Endothelial cell (in vitro differentiated cells): ENCODE measurements around the gene TGFBRAP1. TPM values are rescaled to one million over a fixed set of nuclear protein-coding genes. Genes with fewer than 3 reads are reported as not detected.

ENCODE experiments used
- DNase-seq: peaks from one replicate; pipeline ENCODE4 v3.0.0; 2021; ENCODE audit warnings: low spot score
- H3K27ac Mint-ChIP-seq: one replicate; pipeline ENCODE4 v1.8.0; 2021; ENCODE audit warnings: mixed read lengths, inconsistent platforms; ENCODE audit not compliant: unreplicated experiment
- H3K27me3 Mint-ChIP-seq: one replicate; pipeline ENCODE4 v1.8.0; 2021; ENCODE audit warnings: mild to moderate bottlenecking, moderate library complexity, mixed read lengths, inconsistent platforms; ENCODE audit not compliant: unreplicated experiment
- H3K36me3 Mint-ChIP-seq: one replicate; pipeline ENCODE4 v1.8.0; 2021; ENCODE audit warnings: mild to moderate bottlenecking, low read depth, mixed read lengths, inconsistent platforms; ENCODE audit not compliant: unreplicated experiment
- H3K4me1 Mint-ChIP-seq: one replicate; pipeline ENCODE4 v1.8.0; 2021; ENCODE audit warnings: mild to moderate bottlenecking, mixed read lengths, inconsistent platforms; ENCODE audit not compliant: unreplicated experiment
- H3K4me3 Mint-ChIP-seq: one replicate; pipeline ENCODE4 v1.8.0; 2021; ENCODE audit warnings: mild to moderate bottlenecking, mixed read lengths, inconsistent platforms; ENCODE audit not compliant: unreplicated experiment
- H3K9me3 Mint-ChIP-seq: one replicate; pipeline ENCODE4 v1.8.0; 2021; ENCODE audit warnings: mixed read lengths, inconsistent platforms; ENCODE audit not compliant: unreplicated experiment
- CTCF ChIP-seq: fragments of 200-600 bp; sonication (generic); IDR thresholded peaks from one replicate; pipeline ENCODE4 v1.5.0; 2021; ENCODE audit warnings: antibody characterized with exemption; ENCODE audit not compliant: unreplicated experiment
- total RNA-seq: library from RNA; stranded (reverse); fragmentation: NEBNext Ultra II Directional; extraction: Animal tissue kit (Norgen Biotek cat#: 25700); gene quantifications from one replicate; pipeline ENCODE4 v1.2.1, GENCODE V29; 2021; ENCODE audit not compliant: unreplicated experiment

The TGFBRAP1 gene
- total RNA-seq, 1 donor from 2014 or later = 18.8 TPM

- Mint-ChIP-seq H3K4me1 (no peaks in the 10 kb centered on the region), H3K27ac (no peak overlapping the region), H3K4me3 (no peak overlapping the region), H3K27me3 (peaks cover 4% of the 10 kb centered on the region), H3K36me3 (peaks cover 8% of the 10 kb centered on the region), H3K9me3 (no peaks in the 10 kb centered on the region)
- TF ChIP-seq CTCF = no peak
- DNase-seq = no peak
Observed at GRCh38 chr2:105279126-105279525, 50.4 kb downstream of the TGFBRAP1 start.

GRCh38 chr2:105278654-105279053, 50.9 kb downstream of the TGFBRAP1 start:
- DNase-seq = no peak
- no peak for TF ChIP-seq CTCF
- H3K27me3 Mint-ChIP-seq = peaks cover 4% of the 10 kb centered on the region
- H3K4me1 Mint-ChIP-seq = no peaks in the 10 kb centered on the region
- no peak overlapping the region for H3K4me3 Mint-ChIP-seq
- H3K27ac Mint-ChIP-seq = no peak overlapping the region
- H3K36me3 Mint-ChIP-seq = peaks cover 8% of the 10 kb centered on the region
- H3K9me3 Mint-ChIP-seq = no peaks in the 10 kb centered on the region

GRCh38 chr2:105274046-105274445, 55.5 kb downstream of the TGFBRAP1 start:
- H3K36me3 Mint-ChIP-seq = peaks cover 18% of the 10 kb centered on the region
- no peaks in the 10 kb centered on the region for H3K4me1 Mint-ChIP-seq
- no peaks in the 10 kb centered on the region for H3K9me3 Mint-ChIP-seq
- H3K27me3 Mint-ChIP-seq = no peaks in the 10 kb centered on the region
- no peak overlapping the region for H3K27ac Mint-ChIP-seq
- H3K4me3 Mint-ChIP-seq = no peak overlapping the region
- no peak for TF ChIP-seq CTCF
- no peak for DNase-seq

GRCh38 chr2:105272176-105272575, 57.4 kb downstream of the TGFBRAP1 start:
- no peaks in the 10 kb centered on the region for H3K4me1 Mint-ChIP-seq
- no peak for TF ChIP-seq CTCF
- H3K4me3 Mint-ChIP-seq = no peak overlapping the region
- no peaks in the 10 kb centered on the region for H3K9me3 Mint-ChIP-seq
- H3K27me3 Mint-ChIP-seq = no peaks in the 10 kb centered on the region
- H3K27ac Mint-ChIP-seq = no peak overlapping the region
- peaks cover 35% of the 10 kb centered on the region for H3K36me3 Mint-ChIP-seq
- DNase-seq = no peak

- Mint-ChIP-seq H3K36me3 (peaks cover 36% of the 10 kb centered on the region), H3K27me3 (no peaks in the 10 kb centered on the region), H3K27ac (no peak overlapping the region), H3K4me3 (no peak overlapping the region), H3K4me1 (no peaks in the 10 kb centered on the region), H3K9me3 (no peaks in the 10 kb centered on the region)
- DNase-seq = no peak
- no peak for TF ChIP-seq CTCF
Observed at GRCh38 chr2:105271393-105272045, 58.0 kb downstream of the TGFBRAP1 start.
